ENCODE measurements around the gene MIS18BP1.
"Not testable (repeated sequence)": the region's sequence is repeated elsewhere in the genome, so short reads cannot be mapped to it uniquely, and the experiment has no call there.

MIS18BP1 gene

GRCh38 chr14:45227566-45227965 lies 25.4 kb downstream of the MIS18BP1 start:
- no peak for TF ChIP-seq CTCF (IDR thresholded peaks at IDR 0.05)
- Mint-ChIP-seq H3K27ac (no peak overlapping the region), H3K9me3 (no peaks in the 10 kb centered on the region), H3K4me1 (no peaks in the 10 kb centered on the region), H3K27me3 (ENCODE audit: low read depth, poor library complexity) (no peaks in the 10 kb centered on the region), H3K4me3 (no peak overlapping the region), H3K36me3 (ENCODE audit: low read depth) (peaks cover 64% of the 10 kb centered on the region)
- DNase-seq, result no peak

GRCh38 chr14:45222485-45223262 lies 30.3 kb downstream of the MIS18BP1 start:
- Mint-ChIP-seq H3K9me3 (no peaks in the 10 kb centered on the region), H3K4me1 (no peaks in the 10 kb centered on the region), H3K4me3 (no peak overlapping the region), H3K27me3 (ENCODE audit: low read depth, poor library complexity) (no peaks in the 10 kb centered on the region), H3K27ac (peak overlapping the region; percentile 46), H3K36me3 (ENCODE audit: low read depth) (peaks cover 72% of the 10 kb centered on the region)
- TF ChIP-seq CTCF (IDR thresholded peaks at IDR 0.05), result no peak
- no peak for DNase-seq

GRCh38 chr14:45214341-45214740 lies 38.7 kb downstream of the MIS18BP1 start:
- Mint-ChIP-seq H3K36me3 (ENCODE audit: low read depth) (peaks cover 76% of the 10 kb centered on the region), H3K27ac (peak overlapping the region; percentile 39), H3K4me1 (peaks cover 10% of the 10 kb centered on the region)
- not testable (repeated sequence) for DNase-seq; H3K4me3 Mint-ChIP-seq; H3K27me3 Mint-ChIP-seq (ENCODE audit: low read depth, poor library complexity); H3K9me3 Mint-ChIP-seq

GRCh38 chr14:45213716-45214115 lies 39.3 kb downstream of the MIS18BP1 start:
- Mint-ChIP-seq H3K36me3 (ENCODE audit: low read depth) (peaks cover 81% of the 10 kb centered on the region), H3K27ac (peak overlapping the region; percentile 12), H3K4me1 (peaks cover 10% of the 10 kb centered on the region)
- H3K27me3 Mint-ChIP-seq (ENCODE audit: low read depth, poor library complexity); H3K4me3 Mint-ChIP-seq; H3K9me3 Mint-ChIP-seq; DNase-seq: not testable (repeated sequence)

- DNase-seq, result no peak
- TF ChIP-seq CTCF (IDR thresholded peaks at IDR 0.05), result no peak
- H3K36me3 Mint-ChIP-seq (ENCODE audit: low read depth), result peaks cover 76% of the 10 kb centered on the region
- H3K4me1 Mint-ChIP-seq, result peaks cover 10% of the 10 kb centered on the region
- no peak overlapping the region for H3K4me3 Mint-ChIP-seq
- peaks cover 2% of the 10 kb centered on the region for H3K27me3 Mint-ChIP-seq (ENCODE audit: low read depth, poor library complexity)
- H3K9me3 Mint-ChIP-seq, result no peaks in the 10 kb centered on the region
- H3K27ac Mint-ChIP-seq, result no peak overlapping the region
Measured at GRCh38 chr14:45212231-45212630, 40.8 kb downstream of the MIS18BP1 start.

GRCh38 chr14:45211295-45211694 lies 41.7 kb downstream of the MIS18BP1 start:
- H3K4me3 Mint-ChIP-seq, result no peak overlapping the region
- peaks cover 76% of the 10 kb centered on the region for H3K36me3 Mint-ChIP-seq (ENCODE audit: low read depth)
- no peak for DNase-seq
- TF ChIP-seq CTCF (IDR thresholded peaks at IDR 0.05), result no peak
- H3K9me3 Mint-ChIP-seq, result no peaks in the 10 kb centered on the region
- H3K4me1 Mint-ChIP-seq, result peaks cover 10% of the 10 kb centered on the region
- H3K27me3 Mint-ChIP-seq (ENCODE audit: low read depth, poor library complexity), result no peaks in the 10 kb centered on the region
- peak overlapping the region; percentile 2 for H3K27ac Mint-ChIP-seq

- TF ChIP-seq CTCF (IDR thresholded peaks at IDR 0.05), result no peak
- Mint-ChIP-seq H3K4me3 (no peak overlapping the region), H3K4me1 (peaks cover 10% of the 10 kb centered on the region), H3K9me3 (no peaks in the 10 kb centered on the region), H3K27ac (no peak overlapping the region), H3K27me3 (ENCODE audit: low read depth, poor library complexity) (no peaks in the 10 kb centered on the region), H3K36me3 (ENCODE audit: low read depth) (peaks cover 80% of the 10 kb centered on the region)
- DNase-seq, result no peak
Measured at GRCh38 chr14:45210159-45210558, 42.8 kb downstream of the MIS18BP1 start.
